ENCODE data around the gene ERVW-1. TPM values are rescaled to one million over a fixed set of nuclear protein-coding genes. Genes with fewer than 3 reads are reported as not detected.
"Not testable (repeated sequence)": the region's sequence is repeated elsewhere in the genome, so short reads cannot be mapped to it uniquely, and the experiment has no call there.

ERVW-1 gene
- not detected for total RNA-seq
- long read RNA-seq, result 0 reads

GRCh38 chr7:92477681-92478080 is at the start of gene ERVW-1:
Gene ERVW-1 (minus strand): TSS chr7:92477946. CDS start chr7:92470381, 7,565 bp downstream.
- intact Hi-C loops (cut with DNase I, micrococcal nuclease), result not testable (repeated sequence)

GRCh38 chr7:92523110-92523509 is 45.4 kb upstream of the ERVW-1 start:
- DNase-seq, result no peak
- ATAC-seq, result no peak
- intact Hi-C loops (cut with DNase I, micrococcal nuclease), result no loop called here

More at GRCh38 chr7:92477681-92478080, at the start of gene ERVW-1:
- not testable (repeated sequence) for DNase-seq, ATAC-seq

GRCh38 chr7:92520024-92520423 is 42.3 kb upstream of the ERVW-1 start:
- intact Hi-C loops (cut with DNase I, micrococcal nuclease), result no loop called here
- ATAC-seq (no peak), DNase-seq (no peak)

GRCh38 chr7:92517631-92518030 is 39.9 kb upstream of the ERVW-1 start:
- no peak for DNase-seq
- intact Hi-C loops (cut with DNase I, micrococcal nuclease), result no loop called here
- ATAC-seq, result no peak

- DNase-seq (no peak), ATAC-seq (no peak)
- intact Hi-C loops (cut with DNase I, micrococcal nuclease), result no loop called here
Measured at GRCh38 chr7:92513167-92513902, 35.6 kb upstream of the ERVW-1 start.

- DNase-seq (no peak), ATAC-seq (no peak)
- intact Hi-C loops (cut with DNase I, micrococcal nuclease), result loop anchor here in 1 of 2 donors (10.0 kb wide), 1 partner anchor 56 kb away; no protein-coding TSS in a partner anchor
Measured at GRCh38 chr7:92508946-92509345, 31.2 kb upstream of the ERVW-1 start.

- intact Hi-C loops (cut with DNase I, micrococcal nuclease), result loop anchor here in 1 of 2 donors (10.0 kb wide), 1 partner anchor 58 kb away; no protein-coding TSS in a partner anchor
- no peak for DNase-seq
- no peak for ATAC-seq
Measured at GRCh38 chr7:92506363-92506762, 28.6 kb upstream of the ERVW-1 start.

- no peak for DNase-seq
- no peak for ATAC-seq
- intact Hi-C loops (cut with DNase I, micrococcal nuclease), result loop anchor here in 1 of 2 donors (10.0 kb wide), 1 partner anchor 60 kb away; no protein-coding TSS in a partner anchor
Measured at GRCh38 chr7:92504563-92504962, 26.8 kb upstream of the ERVW-1 start.

- intact Hi-C loops (cut with DNase I, micrococcal nuclease), result loop anchor here in 1 of 2 donors (10.0 kb wide), 1 partner anchor 61 kb away; no protein-coding TSS in a partner anchor
- no peak for ATAC-seq
- DNase-seq, result no peak
Measured at GRCh38 chr7:92503767-92504166, 26.0 kb upstream of the ERVW-1 start.

GRCh38 chr7:92498557-92498956 is 20.8 kb upstream of the ERVW-1 start:
- intact Hi-C loops (cut with DNase I, micrococcal nuclease), result no loop called here
- no peak for DNase-seq
- ATAC-seq, result no peak

- no peak for DNase-seq
- intact Hi-C loops (cut with DNase I, micrococcal nuclease), result no loop called here
- ATAC-seq, result no peak
Measured at GRCh38 chr7:92496876-92497275, 19.1 kb upstream of the ERVW-1 start.

- ATAC-seq (no peak), DNase-seq (no peak)
- intact Hi-C loops (cut with DNase I, micrococcal nuclease), result no loop called here
Measured at GRCh38 chr7:92489634-92490033, 11.9 kb upstream of the ERVW-1 start.

- intact Hi-C loops (cut with DNase I, micrococcal nuclease), result no loop called here
- no peak for DNase-seq
Measured at GRCh38 chr7:92487804-92488203, 10.1 kb upstream of the ERVW-1 start.

GRCh38 chr7:92485974-92486373 is 8.2 kb upstream of the ERVW-1 start:
- intact Hi-C loops (cut with DNase I, micrococcal nuclease), result no loop called here
- peak; percentile 58 to 80 for DNase-seq
- peak; percentile 98 for ATAC-seq

More at GRCh38 chr7:92487804-92488203, 10.1 kb upstream of the ERVW-1 start:
- ATAC-seq, result no peak

- peak; percentile 25 for ATAC-seq
- intact Hi-C loops (cut with DNase I, micrococcal nuclease), result no loop called here
- no peak for DNase-seq
Measured at GRCh38 chr7:92485267-92485892, 7.6 kb upstream of the ERVW-1 start.

- intact Hi-C loops (cut with DNase I, micrococcal nuclease); ATAC-seq; DNase-seq: not testable (repeated sequence)
Measured at GRCh38 chr7:92484226-92484625, 6.5 kb upstream of the ERVW-1 start.

- intact Hi-C loops (cut with DNase I, micrococcal nuclease); ATAC-seq; DNase-seq: not testable (repeated sequence)
Measured at GRCh38 chr7:92483624-92484023, 5.9 kb upstream of the ERVW-1 start.

- DNase-seq (peak in 1 of 2 donors; percentile 42), ATAC-seq (peak; percentile 81)
- intact Hi-C loops (cut with DNase I, micrococcal nuclease), result not testable (repeated sequence)
Measured at GRCh38 chr7:92479146-92479545, 1.4 kb upstream of the ERVW-1 start.

GRCh38 chr7:92478711-92479110 is 965 bp upstream of the ERVW-1 start:
- ATAC-seq (peak; percentile 40), DNase-seq (no peak)
- intact Hi-C loops (cut with DNase I, micrococcal nuclease), result no loop called here

- no peak for ATAC-seq
- intact Hi-C loops (cut with DNase I, micrococcal nuclease), result no loop called here
- DNase-seq, result no peak
Measured at GRCh38 chr7:92478095-92478494, 349 bp upstream of the ERVW-1 start.
